ENCODE results near the gene SERPINC1.
"Not testable (repeated sequence)": the region's sequence is repeated elsewhere in the genome, so short reads cannot be mapped to it uniquely, and the experiment has no call there.

Gene SERPINC1

GRCh38 chr1:173888749-173889148 lies 28.4 kb downstream of the SERPINC1 start:
- DNase-seq = no peak

GRCh38 chr1:173887627-173888026 lies 29.5 kb downstream of the SERPINC1 start:
- DNase-seq = no peak

- DNase-seq = no peak
These were observed 30.1 kb downstream of the SERPINC1 start for GRCh38 chr1:173886746-173887611.

- no peak for DNase-seq
These were observed 32.4 kb downstream of the SERPINC1 start for GRCh38 chr1:173884701-173885100.

GRCh38 chr1:173881117-173881516 lies 36.0 kb downstream of the SERPINC1 start:
- DNase-seq = not testable (repeated sequence)

- no peak for DNase-seq
These were observed 38.9 kb downstream of the SERPINC1 start for GRCh38 chr1:173878251-173878650.

GRCh38 chr1:173876732-173877131 lies 40.4 kb downstream of the SERPINC1 start:
- DNase-seq = no peak

GRCh38 chr1:173871500-173871899 lies 45.6 kb downstream of the SERPINC1 start:
- no peak for DNase-seq

- DNase-seq = no peak
These were observed 46.0 kb downstream of the SERPINC1 start for GRCh38 chr1:173871091-173871490.

- no peak for DNase-seq
These were observed 46.7 kb downstream of the SERPINC1 start for GRCh38 chr1:173870252-173871075.

- DNase-seq = no peak
These were observed 48.1 kb downstream of the SERPINC1 start for GRCh38 chr1:173869021-173869359.

GRCh38 chr1:173868266-173869020 lies 48.7 kb downstream of the SERPINC1 start, which contains the start of gene ZBTB37:
TSS of gene ZBTB37 (plus strand) at chr1:173868380. CDS start at chr1:173870226, 1,846 bp downstream.
- peak; percentile 84 for DNase-seq

GRCh38 chr1:173867753-173868265 lies 49.3 kb downstream of the SERPINC1 start, which contains the start of gene GAS5:
TSS of gene GAS5 (minus strand) at chr1:173867989.
- DNase-seq = peak; percentile 99

GRCh38 chr1:173867141-173867752 lies 49.9 kb downstream of the SERPINC1 start:
- DNase-seq = no peak

GRCh38 chr1:173866413-173867115 lies 50.6 kb downstream of the SERPINC1 start:
- no peak for DNase-seq

- no peak for DNase-seq
These were observed 51.5 kb downstream of the SERPINC1 start for GRCh38 chr1:173865468-173866164.

- no peak for DNase-seq
These were observed 52.8 kb downstream of the SERPINC1 start for GRCh38 chr1:173864179-173864867.

- DNase-seq = no peak
These were observed 53.6 kb downstream of the SERPINC1 start for GRCh38 chr1:173863224-173864161.

- DNase-seq = no peak
These were observed 54.3 kb downstream of the SERPINC1 start for GRCh38 chr1:173862769-173863223.

Measured in activated gamma-delta T cell treated with Interleukin-2 at 50 U/mL for 16 hours (primary cell).